NOMO-1 treated with DMSO at 0.1 percent for 48 hours (cell line): ENCODE measurements around the gene FXYD5.

Experiments used
- DNase-seq: peaks from one replicate; lab custom pipeline; 2025; ENCODE audit not compliant: unreplicated experiment; lab: John Stamatoyannopoulos, UW

The FXYD5 gene

DNA sequence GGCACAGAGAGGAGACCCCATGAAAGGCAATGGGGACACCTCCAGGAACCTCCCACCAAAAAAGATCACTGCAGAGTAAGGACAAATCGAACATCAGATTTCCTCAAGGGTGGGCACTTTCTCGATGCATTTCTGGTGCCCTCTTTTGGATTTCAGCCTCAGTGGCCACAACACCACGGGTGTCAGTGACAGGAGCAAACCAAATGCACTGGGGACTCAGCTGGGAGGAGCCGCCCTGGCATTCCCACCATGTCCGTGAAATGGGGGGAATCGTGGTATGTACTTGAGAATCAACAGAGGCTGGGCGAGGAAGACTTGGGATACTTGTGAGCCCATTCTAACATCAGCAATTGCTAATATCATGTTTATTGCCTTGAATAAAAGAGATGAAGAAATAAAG lies 57.7 kb downstream of the FXYD5 start:
- DNase-seq = no peak

DNA sequence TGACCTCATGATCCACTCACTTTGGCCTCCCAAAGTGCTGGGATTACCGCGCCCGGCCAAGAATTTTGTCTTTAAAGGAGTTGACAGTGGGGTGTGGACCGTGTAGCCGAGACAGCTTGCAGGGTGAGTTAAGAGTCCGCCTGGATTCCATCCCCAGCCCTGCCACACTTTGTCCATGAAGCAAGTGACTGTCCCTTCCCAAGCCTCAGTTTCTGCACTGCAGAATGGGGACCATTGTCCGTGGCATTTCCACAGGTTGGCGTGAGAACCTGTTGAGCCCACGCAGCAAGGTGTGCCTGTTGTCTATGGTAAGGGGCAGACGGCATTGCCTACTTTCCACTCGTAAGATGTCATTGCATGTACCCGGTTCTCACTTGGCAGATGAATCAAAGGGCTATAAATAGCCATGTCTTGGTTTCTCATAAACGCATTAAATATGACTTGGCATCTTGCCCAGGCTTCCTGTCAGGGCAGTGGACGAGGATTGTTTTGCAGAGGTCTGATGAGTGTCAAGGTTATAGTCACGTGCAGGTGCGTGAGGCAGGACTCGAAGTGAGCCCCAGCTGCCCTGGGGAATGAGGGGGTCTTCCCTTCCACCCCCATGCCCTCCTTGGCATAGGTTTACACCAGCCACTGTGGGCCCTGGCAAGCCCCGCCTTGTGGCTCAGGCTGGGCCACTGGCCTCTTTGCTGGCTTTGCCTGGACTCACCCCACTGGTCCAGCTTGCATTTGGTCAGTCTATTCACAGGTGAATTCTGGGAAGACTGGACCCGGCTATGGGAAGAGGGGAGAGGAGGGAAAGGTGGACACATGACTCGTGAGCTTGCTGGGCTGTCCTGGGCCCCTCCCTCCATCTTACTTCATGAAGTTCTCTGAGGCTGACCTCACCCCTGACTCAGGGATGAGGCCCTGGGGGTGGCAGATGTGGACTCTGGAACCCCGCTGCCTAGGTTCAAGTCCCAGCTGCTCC lies 59.4 kb downstream of the FXYD5 start:
- peak; percentile 95 for DNase-seq

DNA sequence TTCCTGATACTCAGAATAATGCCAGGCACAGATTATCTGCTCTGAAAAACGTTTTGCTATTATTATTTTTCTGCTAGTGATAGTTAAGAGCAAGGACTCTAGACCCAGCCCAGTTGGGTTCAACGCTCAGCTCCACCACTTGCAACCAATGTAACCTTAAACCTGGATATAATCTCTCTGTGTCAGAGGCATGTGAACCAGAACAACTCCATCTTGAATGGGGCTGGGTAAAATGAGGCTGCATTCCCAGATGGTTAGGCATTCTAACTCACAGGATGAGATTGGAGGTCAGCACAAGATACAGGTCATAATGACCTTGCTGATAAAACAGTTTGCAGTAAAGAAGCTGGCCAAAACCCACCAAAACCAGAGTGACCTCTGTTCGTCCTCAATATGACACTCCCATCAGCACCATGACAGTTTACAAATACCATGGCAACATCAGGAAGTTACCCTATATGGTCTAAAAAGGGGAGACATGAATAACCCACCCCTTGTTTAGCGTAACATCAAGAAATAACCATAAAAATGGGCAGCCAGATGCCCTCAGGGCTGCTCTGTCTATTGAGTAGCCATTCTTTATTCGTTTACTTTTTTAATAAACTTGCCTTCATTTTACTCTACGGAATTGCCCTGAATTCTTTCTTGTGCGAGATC lies 60.4 kb downstream of the FXYD5 start:
- DNase-seq = no peak

DNA sequence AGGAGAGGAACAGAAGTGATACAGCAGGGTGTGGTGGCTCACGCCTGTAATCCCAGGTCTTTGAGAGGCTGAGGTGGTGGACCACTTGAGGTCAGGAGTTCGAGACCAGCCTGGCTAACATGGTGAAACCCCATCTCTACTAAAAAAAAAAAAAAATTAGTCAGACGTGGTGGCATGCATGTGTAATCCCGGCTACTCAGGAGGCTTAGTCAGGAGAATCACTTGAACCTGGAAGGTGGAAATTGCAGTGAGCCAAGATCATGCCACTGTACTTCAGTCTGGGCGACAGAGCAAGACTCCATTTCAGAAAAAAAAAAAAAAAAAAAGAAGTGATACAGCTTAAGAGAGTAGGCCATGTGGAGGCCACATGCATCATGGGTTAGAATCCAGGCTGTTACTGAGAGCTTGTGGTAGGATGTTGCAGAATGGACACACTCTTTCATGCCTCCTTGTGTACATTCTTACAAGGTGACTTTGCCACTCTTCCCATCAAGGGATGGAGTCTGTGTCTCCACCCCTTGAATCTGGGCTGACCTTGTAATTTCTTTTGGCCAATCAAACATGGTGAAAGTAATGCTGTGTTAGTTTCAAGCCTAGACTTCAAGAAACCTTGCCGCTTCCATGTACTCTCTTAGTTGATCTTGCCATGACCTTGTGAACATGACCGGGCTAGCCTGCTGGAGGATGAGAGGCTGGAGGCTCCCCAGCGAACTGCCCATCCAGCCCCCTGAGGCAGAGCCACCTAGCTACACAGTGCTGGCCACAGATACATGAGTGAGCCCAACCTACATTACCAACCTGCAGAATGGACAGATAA lies 61.7 kb downstream of the FXYD5 start:
- DNase-seq = no peak

DNA sequence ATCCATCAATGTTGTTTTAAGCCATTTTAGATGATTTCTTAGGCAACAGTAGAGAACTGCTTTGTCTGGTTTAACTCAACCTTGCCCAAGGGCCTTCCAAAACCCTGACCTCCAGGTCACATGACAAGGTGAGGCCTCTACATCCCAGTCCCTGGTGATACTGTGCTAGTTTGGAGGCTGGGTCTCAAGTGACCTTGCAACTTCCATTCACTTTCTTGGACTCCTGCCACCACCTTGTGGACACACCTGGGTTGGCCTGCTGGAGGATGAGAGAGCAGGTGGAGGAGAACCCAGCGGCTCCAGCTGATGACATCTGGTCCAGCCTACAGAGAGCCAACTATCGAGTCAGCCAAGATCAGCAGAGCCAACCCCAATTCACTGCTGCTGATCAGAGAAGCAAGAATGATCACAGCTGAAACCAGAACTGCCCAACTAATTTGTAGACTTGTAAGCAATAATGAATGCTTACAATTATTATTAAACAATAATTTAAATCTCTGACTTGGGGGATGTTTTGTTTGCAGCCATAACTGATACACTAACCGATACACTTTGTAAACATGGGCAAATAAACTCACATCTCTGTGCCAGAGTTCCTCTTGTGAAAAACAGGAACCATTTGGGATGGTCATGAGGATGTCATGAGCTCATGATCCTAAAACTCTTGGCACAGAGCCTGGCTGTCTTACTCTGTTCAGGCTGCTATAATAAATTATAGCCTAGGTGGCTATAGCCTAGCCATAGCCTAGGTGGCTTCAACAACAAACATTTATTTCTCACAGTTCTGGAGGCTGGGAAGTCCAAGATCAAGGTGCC lies 62.5 kb downstream of the FXYD5 start:
- peak; percentile 15 for DNase-seq

DNA sequence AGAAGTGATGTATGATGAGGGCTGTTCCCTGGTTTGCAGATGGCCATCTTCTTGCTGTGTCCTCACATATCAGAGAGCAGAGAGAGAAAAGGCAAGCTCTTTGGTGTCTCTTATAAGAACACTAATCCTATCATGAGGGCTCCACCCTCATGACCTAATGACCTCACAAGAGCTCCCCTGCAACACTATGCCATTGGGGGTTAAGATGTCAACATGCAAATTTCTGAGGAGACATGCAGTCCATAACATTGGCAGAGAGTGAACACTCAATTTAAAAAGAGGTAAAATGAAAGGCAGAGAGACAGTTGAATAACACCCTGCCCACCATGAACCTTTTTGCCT lies 63.1 kb downstream of the FXYD5 start:
- DNase-seq = no peak

DNA sequence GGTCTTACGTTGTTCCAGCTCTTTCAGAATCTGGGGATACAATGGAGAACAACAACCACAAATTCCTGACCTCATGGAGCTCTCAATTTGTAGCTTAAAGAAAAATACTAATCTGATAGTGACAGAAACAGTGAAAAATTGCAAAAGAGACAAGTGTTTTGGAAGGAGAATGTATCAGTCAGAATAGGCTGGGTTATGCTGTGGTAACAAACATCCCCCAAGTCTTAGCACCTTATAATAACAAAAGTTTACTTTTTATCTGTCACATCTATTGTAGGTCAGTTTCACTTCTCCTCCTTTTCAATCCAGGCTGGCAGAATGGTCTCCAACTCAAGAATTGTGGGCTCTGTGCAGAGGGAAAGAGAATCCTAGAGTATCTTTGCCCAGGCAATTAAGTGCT lies 64.5 kb downstream of the FXYD5 start:
- DNase-seq = no peak
